A549 (cell line): ENCODE data around the gene CNOT6. TPM values are rescaled to one million over a fixed set of nuclear protein-coding genes. Genes with fewer than 3 reads are reported as not detected.

Source experiments
- ATAC-seq, 2 experiments: fragments of 200-7000 bp in 1 of 2; fragments of >200 bp in 1 of 2; cut with Nextera tagmentation in 1 of 2; cut with Tn5 transposase in 1 of 2; 3 replicates each; pipeline versions ENCODE4 v1.8.0 to v1.9.1; 2018 to 2020; ENCODE audit warnings: mild to moderate bottlenecking in 1 of 2, moderate library complexity in 1 of 2
- CTCF ChIA-PET: fragments of 300-600 bp; sonication (Branson Sonifier 250); formaldehyde crosslinking; extraction: SDS; loops from one replicate; lab custom pipeline; 2021; ENCODE audit warnings: antibody characterized with exemption, inconsistent platforms; lab: Yijun Ruan, JAX
- POLR2A ChIA-PET: fragments of 350-600 bp; formaldehyde crosslinking; extraction: SDS; loops from one replicate; lab custom pipeline; 2021; ENCODE audit warnings: antibody characterized with exemption, inconsistent platforms; lab: Yijun Ruan, JAX
- DNase-seq, 2 experiments: peaks; one replicate each; pipeline versions ENCODE4 v3.0.0 to v3.0.0-alpha.2; 2011 to 2016; ENCODE audit warnings: low read depth in 1 of 2, low spot score in 1 of 2
- FAIRE-seq: peaks from 2 replicates; lab custom pipeline; 2011; peaks lifted over from hg19 to GRCh38; lab: Jason Lieb, UNC
- H3K27ac ChIP-seq, 2 experiments: fragments of >200 bp; sonication (Bioruptor Twin); formaldehyde crosslinking; 3 replicates each; pipeline ENCODE4 v1.5.1; 2016 to 2017
- H3K4me1 ChIP-seq: fragments of >200 bp; sonication (Bioruptor Twin); formaldehyde crosslinking; 3 replicates; pipeline ENCODE4 v1.6.1; 2016
- H3K4me2 ChIP-seq: fragments of >200 bp; sonication (Bioruptor Twin); formaldehyde crosslinking; 3 replicates; pipeline ENCODE4 v1.6.1; 2016
- H3K4me3 ChIP-seq: fragments of >200 bp; sonication (Bioruptor Twin); formaldehyde crosslinking; 3 replicates; pipeline ENCODE4 v1.5.1; 2016
- H3K9me3 ChIP-seq: fragments of >200 bp; sonication (Bioruptor Twin); formaldehyde crosslinking; 3 replicates; pipeline ENCODE4 v1.6.1; 2016
- BHLHE40 ChIP-seq: IDR thresholded peaks from 2 replicates; pipeline ENCODE4 v1.6.1; 2012; ENCODE audit warnings: low read depth, low read length, inconsistent platforms
- CBX2 ChIP-seq: fragments of 200-600 bp; sonication (generic); IDR thresholded peaks from 2 replicates; pipeline ENCODE4 v1.6.1; 2016; ENCODE audit warnings: low read depth, mild to moderate bottlenecking, borderline replicate concordance
- CTCF ChIP-seq: fragments of >200 bp; sonication (Bioruptor Twin); formaldehyde crosslinking; IDR thresholded peaks from 3 replicates; pipeline ENCODE4 v1.5.1; 2016
- E2F6 ChIP-seq: IDR thresholded peaks from 2 replicates; pipeline ENCODE4 v1.6.1; 2012; ENCODE audit warnings: low read depth, borderline replicate concordance
- EHF ChIP-seq: fragments of 250-450 bp; sonication (Bioruptor Pico); IDR thresholded peaks from 2 replicates; pipeline ENCODE4 v1.5.0; 2020; ENCODE audit warnings: mild to moderate bottlenecking
- EHMT2 ChIP-seq: fragments of 200-600 bp; sonication (generic); IDR thresholded peaks from 2 replicates; pipeline ENCODE4 v1.6.1; 2016; ENCODE audit warnings: antibody characterized with exemption, low read depth, mild to moderate bottlenecking, moderate library complexity
- EP300 ChIP-seq, 2 experiments: fragments of >200 bp; sonication (Bioruptor Twin); formaldehyde crosslinking; IDR thresholded peaks; 2 replicates in 1 of 2; 3 replicates in 1 of 2; pipeline ENCODE4 v1.6.1; 2016 to 2017
- FOSL2 ChIP-seq, 2 experiments: fragments of 450-650 bp in 1 of 2; fragments of >200 bp in 1 of 2; sonication (Bioruptor Twin) in 1 of 2; formaldehyde crosslinking; IDR thresholded peaks; 2 replicates each; pipeline versions ENCODE4 v1.5.0 to v1.6.1; 2016 to 2020; ENCODE audit warnings: mild to moderate bottlenecking in 1 of 2, moderate library complexity in 1 of 2
- GATA3 ChIP-seq: IDR thresholded peaks from 2 replicates; pipeline ENCODE4 v1.6.1; 2012; ENCODE audit warnings: borderline replicate concordance
- HDAC2 ChIP-seq: fragments of 200-600 bp; sonication (generic); IDR thresholded peaks from 2 replicates; pipeline ENCODE4 v1.6.1; 2016
- HOXA7 ChIP-seq: fragments of 250-450 bp; sonication (Bioruptor Pico); IDR thresholded peaks from 2 replicates; pipeline ENCODE4 v1.5.0; 2020; ENCODE audit warnings: mild to moderate bottlenecking, moderate library complexity
- HOXB5 ChIP-seq: fragments of 250-450 bp; sonication (Bioruptor Pico); IDR thresholded peaks from 2 replicates; pipeline ENCODE4 v1.5.0; 2020; ENCODE audit warnings: mild to moderate bottlenecking, moderate library complexity
- JUN ChIP-seq, 2 experiments: fragments of >200 bp; sonication (Bioruptor Twin); formaldehyde crosslinking; IDR thresholded peaks; 2 replicates in 1 of 2; 3 replicates in 1 of 2; pipeline ENCODE4 v1.6.1; 2016 to 2017
- KDM5A ChIP-seq: fragments of 200-600 bp; sonication (generic); IDR thresholded peaks from 2 replicates; pipeline ENCODE4 v1.6.1; 2016; ENCODE audit warnings: antibody characterized with exemption, mild to moderate bottlenecking
- NFE2L2 ChIP-seq: fragments of 150-350 bp; conservative IDR thresholded peaks from 2 replicates; pipeline ENCODE4 v1.6.1; 2014; ENCODE audit warnings: low read length
- POLR2A ChIP-seq: IDR thresholded peaks from 2 replicates; pipeline ENCODE4 v1.6.1; 2012; ENCODE audit warnings: mild to moderate bottlenecking, low read length
- RAD21 ChIP-seq, 2 experiments: fragments of >200 bp in 1 of 2; sonication (Bioruptor Twin) in 1 of 2; formaldehyde crosslinking in 1 of 2; IDR thresholded peaks in 1 of 2; conservative IDR thresholded peaks in 1 of 2; 2 replicates in 1 of 2; 3 replicates in 1 of 2; pipeline ENCODE4 v1.6.1; 2012 to 2018; ENCODE audit warnings: inconsistent platforms in 1 of 2
- RCOR1 ChIP-seq: fragments of 150-350 bp; IDR thresholded peaks from 2 replicates; pipeline ENCODE4 v1.6.1; 2014; ENCODE audit warnings: antibody characterized with exemption, low read length, low read depth
- REST ChIP-seq: fragments of 200-600 bp; sonication (generic); IDR thresholded peaks from 2 replicates; pipeline ENCODE4 v1.6.1; 2016; ENCODE audit warnings: antibody characterized with exemption, mild to moderate bottlenecking, moderate library complexity
- RFX5 ChIP-seq: fragments of 450-650 bp; IDR thresholded peaks from 2 replicates; pipeline ENCODE4 v1.7.1; 2014; ENCODE audit warnings: antibody characterized with exemption, mild to moderate bottlenecking, moderate library complexity
- SMC3 ChIP-seq: fragments of >200 bp; sonication (Bioruptor Twin); formaldehyde crosslinking; IDR thresholded peaks from 3 replicates; pipeline ENCODE4 v1.6.1; 2018; ENCODE audit warnings: inconsistent platforms
- SREBF2 ChIP-seq: fragments of 450-650 bp; IDR thresholded peaks from 2 replicates; pipeline ENCODE4 v1.6.1; 2014; ENCODE audit warnings: mild to moderate bottlenecking, moderate library complexity
- USF2 ChIP-seq: fragments of 450-650 bp; IDR thresholded peaks from 2 replicates; pipeline ENCODE4 v1.6.1; 2014; ENCODE audit warnings: antibody characterized with exemption
- ZC3H11A ChIP-seq: fragments of 450-650 bp; IDR thresholded peaks from 2 replicates; pipeline ENCODE4 v1.6.1; 2014; ENCODE audit warnings: antibody characterized with exemption, mild to moderate bottlenecking
- ZFP36 ChIP-seq: fragments of 450-650 bp; IDR thresholded peaks from 2 replicates; pipeline ENCODE4 v1.6.1; 2014; ENCODE audit warnings: borderline replicate concordance; ENCODE audit not compliant: partially characterized antibody
- ZNF302 ChIP-seq: fragments of 250-450 bp; sonication (Bioruptor Pico); IDR thresholded peaks from 2 replicates; pipeline ENCODE4 v1.9.0; 2021; ENCODE audit warnings: inconsistent platforms, mild to moderate bottlenecking, moderate library complexity
- WGBS: methylation state at CpG from one replicate; pipeline ENCODE4 v1.1.6; 2017; ENCODE audit errors: missing lambda C conversion rate; 5-methylcytosine and 5-hydroxymethylcytosine counted together
- polyA plus RNA-seq, 4 experiments: library from polyadenylated mRNA; depleted of rRNA in 3 of 4; stranded (reverse); fragments of >200 nt; fragmentation: RNase III in 1 of 4; extraction: RNeasy Plus Mini Kit Qiagen cat#74134 plus additional on column Dnase treatment in 1 of 4; gene quantifications; 2 replicates in 3 of 4; 3 replicates in 1 of 4; pipeline ENCODE4 v1.2.3, GENCODE V29; 2011 to 2017

The CNOT6 gene
- polyA plus RNA-seq, 2 of the 4 experiments (the other 2 are of a cell fraction) = 18.2 to 28.5 TPM

- DNase-seq (peak; percentile 70), FAIRE-seq (no peak), ATAC-seq (peak; percentile 22 to 70; a peak in 3 of 6 replicates)
- Histone ChIP-seq H3K4me1 (peaks cover 40% of the 10 kb centered on the region), H3K9me3 (no peaks in the 10 kb centered on the region), H3K4me2 (peak overlapping the region; percentile 31), H3K4me3 (no peak overlapping the region), H3K27ac (peak overlapping the region in 1 of 2 experiments; percentile 61; a peak in 4 of 6 replicates)
- POLR2A ChIA-PET = no interaction called here
- TF ChIP-seq CTCF = peak; percentile 93
- no peak for TF ChIP-seq BHLHE40
- no peak for TF ChIP-seq EP300 (IDR thresholded peaks at IDR 0.05)
- TF ChIP-seq SMC3 = peak; percentile 96
- TF ChIP-seq RAD21 (conservative IDR thresholded peaks at IDR 0.05 in 1 of 2, IDR thresholded peaks at IDR 0.05 in 1 of 2) = peak; percentile 93 to 95
- 30% methylated on average over 16 of the region's 16 CpGs for whole genome bisulfite sequencing
- CTCF ChIA-PET = interaction anchor here (0.6 to 23.6 kb wide), 36 partner anchors 9 to 344 kb away, joined by 3 to 344 read pairs (median 5); partner anchors contain the start of gene MAPK9
These were observed 23.1 kb upstream of the CNOT6 start for GRCh38 chr5:180470966-180471582.

GRCh38 chr5:180471866-180472265 lies 22.3 kb upstream of the CNOT6 start:
- FAIRE-seq = no peak
- TF ChIP-seq EHMT2 = no peak
- no peak for TF ChIP-seq ZC3H11A
- no peak for TF ChIP-seq ZNF302 (CRISPR knock-in tag)
- no peak for TF ChIP-seq ZFP36
- no peak for TF ChIP-seq HDAC2
- no peak for TF ChIP-seq HOXA7
- TF ChIP-seq SREBF2 = no peak
- TF ChIP-seq, all 56 proteins: peak for 0
- no peak for DNase-seq
- POLR2A ChIA-PET = no interaction called here
- ATAC-seq = no peak
- Histone ChIP-seq H3K27ac (peak overlapping the region in 1 of 2 experiments; percentile 30; a peak in 2 of 6 replicates), H3K4me1 (peaks cover 32% of the 10 kb centered on the region), H3K4me2 (no peak overlapping the region), H3K9me3 (no peaks in the 10 kb centered on the region), H3K4me3 (no peak overlapping the region)
- WGBS = 90% methylated on average over 7 of the region's 7 CpGs
- CTCF ChIA-PET = interaction anchor here (0.6 to 23.6 kb wide), 28 partner anchors 8 to 345 kb away, joined by 3 to 344 read pairs (median 6); partner anchors contain the start of gene MAPK9

- 88% methylated on average over 4 of the region's 4 CpGs for WGBS
- H3K4me1 ChIP-seq = peaks cover 31% of the 10 kb centered on the region
- DNase-seq (no peak), ATAC-seq (no peak), FAIRE-seq (no peak)
- ChIA-PET POLR2A (no interaction called here), CTCF (interaction anchor here (0.8 to 23.6 kb wide), 16 partner anchors 11 to 178 kb away, joined by 3 to 344 read pairs (median 17); partner anchors contain the start of gene MAPK9)
- H3K27ac ChIP-seq = no peak overlapping the region
- no peaks in the 10 kb centered on the region for H3K9me3 ChIP-seq
- H3K4me3 ChIP-seq = no peak overlapping the region
- no peak overlapping the region for H3K4me2 ChIP-seq
- TF ChIP-seq USF2 (no peak), E2F6 (no peak), HOXB5 (no peak), POLR2A (no peak), FOSL2 (IDR thresholded peaks at IDR 0.05) (no peak), FOSL2 (CRISPR knock-in tag; IDR thresholded peaks at IDR 0.05) (no peak), GATA3 (no peak), CBX2 (no peak), HDAC2 (no peak), JUN (IDR thresholded peaks at IDR 0.05) (no peak), EHMT2 (no peak), RCOR1 (no peak), REST (no peak), HOXA7 (no peak), ZNF302 (CRISPR knock-in tag) (no peak), NFE2L2 (no peak), BHLHE40 (no peak), EHF (CRISPR knock-in tag) (no peak), RFX5 (no peak), KDM5A (no peak)
These were observed 21.9 kb upstream of the CNOT6 start for GRCh38 chr5:180472269-180472668.
